Endothelial cell of umbilical vein (primary cell): ENCODE measurements around the gene LDHD. TPM values are rescaled to one million over a fixed set of nuclear protein-coding genes. Genes with fewer than 3 reads are reported as not detected.

ENCODE experiments used
- BruUV-seq: library from RNA; stranded (reverse); fragments of 400-500 nt; replicated peaks from 2 replicates; lab custom pipeline; 2021; lab: Mats Ljungman, UMichigan
- CTCF ChIA-PET: fragments of 300-600, 350-600 bp; sonication (Branson Sonifier 250); formaldehyde crosslinking; loops from one replicate; lab custom pipeline; 2021; ENCODE audit warnings: antibody characterized with exemption, inconsistent platforms; lab: Charles Lee
- POLR2A ChIA-PET: fragments of 300-600, 350-600 bp; sonication (Branson Sonifier 250); formaldehyde crosslinking; loops from one replicate; lab custom pipeline; 2021; ENCODE audit warnings: antibody characterized with exemption, inconsistent platforms; lab: Charles Lee
- DNase-seq: peaks from one replicate; pipeline ENCODE4 v3.0.0-alpha.2; 2011; ENCODE audit warnings: low read depth, low spot score
- FAIRE-seq: peaks from 2 replicates; lab custom pipeline; 2011; peaks lifted over from hg19 to GRCh38; lab: Jason Lieb, UNC
- H2AFZ ChIP-seq: 2 replicates; pipeline ENCODE4 v1.6.0; 2012; ENCODE audit warnings: low read depth, low read length, control low read depth, inconsistent platforms
- H3K27ac ChIP-seq: 2 replicates; pipeline ENCODE4 v1.5.1; 2011; ENCODE audit warnings: low read depth, mild to moderate bottlenecking, control low read depth, low read length, moderate library complexity; ENCODE audit not compliant: insufficient read depth
- H3K27me3 ChIP-seq, 2 experiments: 2 replicates each; pipeline versions ENCODE4 v1.6.0 to v1.6.1; 2011; ENCODE audit warnings: low read length in 2 of 2, mixed read lengths in 1 of 2; ENCODE audit not compliant: control insufficient read depth in 2 of 2, insufficient read depth in 2 of 2
- H3K36me3 ChIP-seq, 2 experiments: 2 replicates in 1 of 2; 3 replicates in 1 of 2; pipeline ENCODE4 v1.5.1; 2011; ENCODE audit warnings: low read length in 2 of 2, mild to moderate bottlenecking in 1 of 2, moderate library complexity in 1 of 2; ENCODE audit not compliant: control insufficient read depth in 2 of 2, insufficient read depth in 2 of 2; ENCODE audit errors: extremely low read depth in 1 of 2
- H3K4me1 ChIP-seq: 3 replicates; pipeline ENCODE4 v1.5.1; 2011; ENCODE audit warnings: mild to moderate bottlenecking, low read length; ENCODE audit not compliant: control insufficient read depth, insufficient read depth; ENCODE audit errors: extremely low read depth
- H3K4me2 ChIP-seq: 2 replicates; pipeline ENCODE4 v1.6.1; 2011; ENCODE audit warnings: low read length, control low read depth, mixed read lengths; ENCODE audit not compliant: insufficient read depth
- H3K4me3 ChIP-seq, 3 experiments: fragments of 200-600 bp in 1 of 3; sonication (generic), shearing (Covaris generic) in 1 of 3; replicated peaks in 1 of 3; 2 replicates each; pipeline ENCODE4 v1.5.1; 2011 to 2016; ENCODE audit warnings: control low read depth in 3 of 3, low read length in 3 of 3, mild to moderate bottlenecking in 2 of 3, inconsistent platforms in 1 of 3, low read depth in 1 of 3, moderate library complexity in 1 of 3; ENCODE audit not compliant: insufficient read depth in 1 of 3
- H3K79me2 ChIP-seq: 2 replicates; pipeline ENCODE4 v1.6.0; 2012; ENCODE audit warnings: low read length, inconsistent platforms; ENCODE audit not compliant: control insufficient read depth, insufficient read depth
- H3K9ac ChIP-seq: replicated peaks from 2 replicates; pipeline ENCODE3; 2011; ENCODE audit warnings: low read length, control low read depth; ENCODE audit not compliant: insufficient read depth; ENCODE audit errors: extremely low read depth
- H3K9me1 ChIP-seq: replicated peaks from 3 replicates; pipeline ENCODE4 v1.6.0; 2011; ENCODE audit warnings: mild to moderate bottlenecking, low read length; ENCODE audit not compliant: control insufficient read depth, insufficient read depth; ENCODE audit errors: extremely low read depth
- H3K9me3 ChIP-seq: replicated peaks from 2 replicates; pipeline ENCODE4 v1.5.1; 2012; ENCODE audit warnings: low read length, inconsistent platforms; ENCODE audit not compliant: control insufficient read depth, insufficient read depth
- H4K20me1 ChIP-seq: replicated peaks from 2 replicates; pipeline ENCODE3; 2011; ENCODE audit warnings: mild to moderate bottlenecking, low read length; ENCODE audit not compliant: control insufficient read depth, insufficient read depth; ENCODE audit errors: extremely low read depth
- CTCF ChIP-seq, 2 donors: IDR thresholded peaks; 1 replicate in 1 of 2; 2 replicates in 1 of 2; pipeline ENCODE4 v1.5.1; 2011; ENCODE audit warnings: low read length in 2 of 2, mild to moderate bottlenecking in 2 of 2, moderate library complexity in 2 of 2, control low read depth in 1 of 2, inconsistent platforms in 1 of 2, low read depth in 1 of 2; ENCODE audit not compliant: insufficient read depth in 1 of 2; ENCODE audit errors: extremely low read depth in 1 of 2
- EZH2 ChIP-seq: IDR thresholded peaks from 2 replicates; pipeline ENCODE4 v1.6.1; 2012; ENCODE audit warnings: borderline replicate concordance, low read depth, mild to moderate bottlenecking, moderate library complexity, low read length, inconsistent platforms; ENCODE audit not compliant: severe bottlenecking
- FOS ChIP-seq: IDR thresholded peaks from 2 replicates; pipeline ENCODE4 v1.6.1; 2011; ENCODE audit warnings: mild to moderate bottlenecking, low read length, moderate library complexity, borderline replicate concordance; ENCODE audit not compliant: insufficient read depth
- GATA2 ChIP-seq: IDR thresholded peaks from 2 replicates; pipeline ENCODE4 v1.7.0; 2011; ENCODE audit warnings: low read depth, mild to moderate bottlenecking, moderate library complexity, mixed read lengths, low read length; ENCODE audit not compliant: insufficient read length, insufficient read depth
- JUN ChIP-seq: IDR thresholded peaks from 2 replicates; pipeline ENCODE4 v1.6.1; 2011; ENCODE audit warnings: borderline replicate concordance, low read depth; ENCODE audit not compliant: insufficient read length, insufficient read depth
- MAX ChIP-seq: IDR thresholded peaks from 2 replicates; pipeline ENCODE4 v1.6.1; 2011; ENCODE audit not compliant: insufficient read depth, insufficient read length
- MYC ChIP-seq: IDR thresholded peaks from one replicate; pipeline ENCODE4 v1.6.1; 2011; ENCODE audit warnings: mild to moderate bottlenecking, low read depth, low read length
- POLR2A ChIP-seq: IDR thresholded peaks from 2 replicates; pipeline ENCODE4 v1.6.1; 2012; ENCODE audit warnings: low read depth, mild to moderate bottlenecking, control low read depth, low read length
- dilution Hi-C: fragments of 300-500 bp; cut with MboI; formaldehyde crosslinking; loops from one replicate; pipeline ENCODE4 v1.15.0; 2019; ENCODE audit warnings: low sequenced_read_pairs; ENCODE audit not compliant: extremely low pct_ligation_motif_present
- intact Hi-C: fragments of 100-400 bp; cut with micrococcal nuclease; formaldehyde crosslinking; loops from one replicate; pipeline ENCODE4 v1.10.0; 2022
- polyA plus RNA-seq, 4 experiments: library from polyadenylated mRNA; depleted of rRNA in 3 of 4; stranded (reverse) in 3 of 4; unstranded in 1 of 4; fragments of >200 nt; gene quantifications; 2 replicates each; pipeline versions ENCODE4 v1.2.1 to v1.2.3, GENCODE V29; 2011 to 2012; ENCODE audit warnings: missing spikeins in 1 of 4
- total RNA-seq: library from RNA; stranded (reverse); gene quantifications from 2 replicates; pipeline ENCODE4 v1.2.3, GENCODE V29; 2021

Gene LDHD
- total and polyA plus RNA-seq, 2 donors (not counting 3 experiments of a cell fraction or from before 2014, with no cell fraction given): 0.41 TPM; not detected in 1

- no peaks in the 10 kb centered on the region for H3K9me3 ChIP-seq
- no peaks in the 10 kb centered on the region for H3K36me3 ChIP-seq
- no peak for FAIRE-seq
- H3K27me3 ChIP-seq: no peaks in the 10 kb centered on the region
- no peak overlapping the region for H2AFZ ChIP-seq
- H3K4me1 ChIP-seq: no peaks in the 10 kb centered on the region
- no peak overlapping the region for H3K4me2 ChIP-seq
- no peaks in the 10 kb centered on the region for H3K9me1 ChIP-seq
- intact Hi-C loops: no loop called here
- H3K79me2 ChIP-seq: peaks cover 18% of the 10 kb centered on the region
- H3K27ac ChIP-seq: no peak overlapping the region
- no peak for DNase-seq
- TF ChIP-seq MYC: no peak
- no peak for TF ChIP-seq POLR2A
- no peak for TF ChIP-seq FOS
- TF ChIP-seq CTCF (IDR thresholded peaks at IDR 0.05; ENCODE audit: extremely low read depth in 1 of 2, insufficient read depth in 1 of 2, low read depth in 1 of 2, low read length in 2 of 2): no peak
- no peak for TF ChIP-seq JUN
- no peak for TF ChIP-seq MAX
- TF ChIP-seq GATA2: no peak
- TF ChIP-seq EZH2: no peak
- dilution Hi-C loops: no loop called here
- CTCF ChIA-PET: interaction anchor here (0.7 to 1.5 kb wide), 3 partner anchors 10 to 81 kb away, joined by 3 to 5 read pairs (median 3); no protein-coding TSS in a partner anchor
- POLR2A ChIA-PET: no interaction called here
- no peak overlapping the region for H3K9ac ChIP-seq
- BruUV-seq: no TSS peak
- peaks cover 6% of the 10 kb centered on the region for H4K20me1 ChIP-seq
- H3K4me3 ChIP-seq: no peak overlapping the region
These were observed 53.0 kb downstream of the LDHD start for GRCh38 chr16:75063549-75064088.
